ENCODE measurements around the gene CTRB2.

GRCh38 chr16:75238132-75238852, 31.3 kb upstream of the CTRB2 start:
- TF ChIP-seq CTCF (conservative IDR thresholded peaks at IDR 0.05) = no peak
- no peak for TF ChIP-seq ZFX (IDR thresholded peaks at IDR 0.05)

Data from C4-2B (cell line).